Measurements from ENCODE around the gene LCE1D. TPM values are rescaled to one million over a fixed set of nuclear protein-coding genes. Genes with fewer than 3 reads are reported as not detected.

Gene LCE1D
- total RNA-seq: not detected in 2 replicates

GRCh38 chr1:152796421-152796820 lies at the start of gene LCE1D:
LCE1D (plus strand) TSS chr1:152796721; CDS start chr1:152797795, 1,074 bp downstream.

GRCh38 chr1:152757747-152758146 lies 38.8 kb upstream of the LCE1D start, which contains the start of gene KPRP:
KPRP (plus strand) TSS chr1:152758025; CDS start chr1:152759589, 1,564 bp downstream.

GRCh38 chr1:152774875-152775274 lies 21.6 kb upstream of the LCE1D start, which contains the start of gene LCE1F:
LCE1F (plus strand) TSS chr1:152775140; CDS start chr1:152776372, 1,232 bp downstream.

GRCh38 chr1:152786077-152786476 lies 10.4 kb upstream of the LCE1D start, which contains the start of gene LCE1E:
LCE1E (plus strand) TSS chr1:152786257; CDS start chr1:152787300, 1,043 bp downstream.

GRCh38 chr1:152806576-152806975 lies 10.1 kb downstream of the LCE1D start, which contains the start of gene LCE1C:
LCE1C (minus strand) TSS chr1:152806651; CDS start chr1:152805478, 1,173 bp downstream.

GRCh38 chr1:152811671-152812070 lies 15.2 kb downstream of the LCE1D start, which contains the start of gene LCE1B:
LCE1B (plus strand) TSS chr1:152811971; CDS start chr1:152812447, 476 bp downstream.

GRCh38 chr1:152827173-152827572 lies 30.7 kb downstream of the LCE1D start, which contains the start of gene LCE1A:
LCE1A (plus strand) TSS chr1:152827473; CDS start chr1:152827473, 0 bp downstream.

GRCh38 chr1:152842556-152842955 lies 46.0 kb downstream of the LCE1D start, which contains the start of gene LCE6A:
LCE6A (plus strand) TSS chr1:152842856; CDS start chr1:152843521, 665 bp downstream.

Other genes starting within 250 kb of the LCE1D start
- not detected in 2 replicates for gene LCE3E, start 229.9 kb upstream of the LCE1D start, total RNA-seq
- gene LCE3D, start 216.2 kb upstream of the LCE1D start, total RNA-seq: not detected in 2 replicates
- not detected in 2 replicates for gene LCE3C, start 196.5 kb upstream of the LCE1D start, total RNA-seq
- gene LCE3B, start 182.9 kb upstream of the LCE1D start, total RNA-seq: not detected in 2 replicates
- not detected in 2 replicates for gene LCE3A, start 173.6 kb upstream of the LCE1D start, total RNA-seq
- not detected in 2 replicates for gene LCE2D, start 133.3 kb upstream of the LCE1D start, total RNA-seq
- gene LCE2C, start 121.4 kb upstream of the LCE1D start, total RNA-seq: not detected in 2 replicates
- gene LCE2B, start 110.6 kb upstream of the LCE1D start, total RNA-seq: not detected in 2 replicates
- not detected in 2 replicates for gene LCE2A, start 98.4 kb upstream of the LCE1D start, total RNA-seq
- gene LCE4A, start 88.6 kb upstream of the LCE1D start, total RNA-seq: not detected in 2 replicates
- not detected in 2 replicates for gene KPRP, start 38.7 kb upstream of the LCE1D start, total RNA-seq
- not detected in 2 replicates for gene LCE1F, start 21.6 kb upstream of the LCE1D start, total RNA-seq
- not detected in 2 replicates for gene LCE1E, start 10.5 kb upstream of the LCE1D start, total RNA-seq
- gene LCE1C, start 9.9 kb downstream of the LCE1D start, total RNA-seq: not detected in 2 replicates
- not detected in 2 replicates for gene LCE1B, start 15.2 kb downstream of the LCE1D start, total RNA-seq
- not detected in 2 replicates for gene LCE1A, start 30.8 kb downstream of the LCE1D start, total RNA-seq
- not detected in 2 replicates for gene LCE6A, start 46.1 kb downstream of the LCE1D start, total RNA-seq
- not detected in 2 replicates for gene LCE7A, start 63.3 kb downstream of the LCE1D start, total RNA-seq
- gene SMCP, start 81.6 kb downstream of the LCE1D start, total RNA-seq: not detected in 2 replicates
- gene IVL, start 111.8 kb downstream of the LCE1D start, total RNA-seq: not detected in 2 replicates
- not detected in 2 replicates for gene SPRR5, start 150.5 kb downstream of the LCE1D start, total RNA-seq
- gene SPRR4, start 173.9 kb downstream of the LCE1D start, total RNA-seq: not detected in 2 replicates
- not detected in 2 replicates for gene SPRR1A, start 187.4 kb downstream of the LCE1D start, total RNA-seq
- gene SPRR3, start 205.0 kb downstream of the LCE1D start, total RNA-seq: not detected in 2 replicates
- not detected in 2 replicates for gene SPRR1B, start 234.5 kb downstream of the LCE1D start, total RNA-seq
- not detected in 2 replicates for gene SPRR2D, start 244.4 kb downstream of the LCE1D start, total RNA-seq